ENCODE data around the gene DNAJB1.
"Not testable (repeated sequence)": the region's sequence is repeated elsewhere in the genome, so short reads cannot be mapped to it uniquely, and the experiment has no call there.

DNAJB1 gene

DNA sequence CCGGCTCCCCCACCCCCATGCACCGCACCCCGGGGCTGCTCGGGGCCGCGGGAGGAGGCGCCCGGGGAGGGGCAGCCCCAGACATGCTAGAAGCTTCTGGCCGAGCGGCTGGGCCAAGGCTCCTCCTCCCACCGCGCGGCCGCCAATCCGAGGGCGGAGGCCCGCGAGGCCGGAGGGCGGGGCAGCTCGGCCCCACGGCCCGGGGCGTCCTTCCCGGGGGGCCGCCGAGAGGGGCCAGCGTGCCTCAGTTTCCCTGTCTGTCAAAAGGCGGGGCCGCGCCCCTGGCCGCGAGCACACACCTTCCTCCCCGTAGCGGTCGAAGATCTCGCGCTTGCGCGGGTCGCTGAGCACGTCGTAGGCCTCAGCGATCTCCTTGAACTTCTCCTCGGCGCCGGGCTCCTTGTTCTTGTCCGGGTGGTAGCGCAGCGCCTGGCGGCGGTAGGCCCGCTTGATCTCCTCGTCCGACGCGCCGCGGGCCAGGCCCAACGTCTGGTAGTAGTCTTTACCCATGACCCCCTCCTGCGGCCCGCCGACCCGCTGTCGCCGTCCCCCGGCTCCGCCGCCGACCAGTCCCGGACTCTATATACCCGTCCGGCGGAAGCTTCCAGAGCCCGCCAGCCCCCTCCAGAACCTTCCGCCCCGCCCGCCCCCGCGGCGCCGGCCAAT lies at the start of gene DNAJB1:
DNAJB1 (minus strand) TSS at position 558 of the 666 bp plus-strand sequence; CDS start at position 510, 48 bp downstream.
- DNase-seq (ENCODE audit: low spot score): peak; percentile 64

DNA sequence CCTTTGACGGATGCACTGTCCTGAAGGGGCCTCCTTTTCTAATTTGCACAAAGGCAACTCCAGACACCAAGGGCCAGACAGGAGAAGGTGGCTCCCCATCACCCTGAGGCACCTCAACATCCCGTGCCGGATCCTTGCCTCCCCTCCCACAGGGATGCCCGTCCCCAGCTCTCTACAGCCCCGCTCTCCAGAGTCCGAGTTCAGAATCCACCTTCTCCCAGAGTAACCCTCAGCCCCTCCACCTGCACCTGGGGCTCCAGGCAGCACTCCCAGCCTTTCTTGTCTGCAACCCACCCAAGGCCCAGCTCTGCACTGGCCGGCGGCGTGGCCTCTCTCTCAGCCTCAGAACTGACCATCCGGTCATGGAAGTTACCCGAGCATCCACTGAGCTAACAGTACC lies 48.9 kb upstream of the DNAJB1 start:
- DNase-seq (ENCODE audit: low spot score): no peak

DNA sequence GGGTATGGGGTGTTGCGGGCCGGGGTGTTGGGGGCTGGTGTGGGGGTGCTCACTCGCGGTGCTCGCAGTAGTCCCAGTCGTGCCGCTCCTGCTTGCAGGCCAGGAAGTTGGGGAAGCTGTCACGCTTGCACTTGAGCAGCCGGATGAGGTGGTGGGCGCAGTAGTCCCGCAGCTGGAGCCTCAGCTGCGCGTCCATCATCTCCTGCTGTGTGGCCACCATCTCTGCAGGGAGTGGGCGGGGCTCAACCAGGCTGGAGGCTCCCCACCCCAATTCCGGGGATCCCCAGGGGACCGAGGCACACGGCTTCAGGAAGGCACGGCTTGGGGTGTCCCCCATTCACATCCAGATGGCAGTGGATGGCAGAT lies 48.5 kb upstream of the DNAJB1 start:
- no peak for DNase-seq (ENCODE audit: low spot score)

DNA sequence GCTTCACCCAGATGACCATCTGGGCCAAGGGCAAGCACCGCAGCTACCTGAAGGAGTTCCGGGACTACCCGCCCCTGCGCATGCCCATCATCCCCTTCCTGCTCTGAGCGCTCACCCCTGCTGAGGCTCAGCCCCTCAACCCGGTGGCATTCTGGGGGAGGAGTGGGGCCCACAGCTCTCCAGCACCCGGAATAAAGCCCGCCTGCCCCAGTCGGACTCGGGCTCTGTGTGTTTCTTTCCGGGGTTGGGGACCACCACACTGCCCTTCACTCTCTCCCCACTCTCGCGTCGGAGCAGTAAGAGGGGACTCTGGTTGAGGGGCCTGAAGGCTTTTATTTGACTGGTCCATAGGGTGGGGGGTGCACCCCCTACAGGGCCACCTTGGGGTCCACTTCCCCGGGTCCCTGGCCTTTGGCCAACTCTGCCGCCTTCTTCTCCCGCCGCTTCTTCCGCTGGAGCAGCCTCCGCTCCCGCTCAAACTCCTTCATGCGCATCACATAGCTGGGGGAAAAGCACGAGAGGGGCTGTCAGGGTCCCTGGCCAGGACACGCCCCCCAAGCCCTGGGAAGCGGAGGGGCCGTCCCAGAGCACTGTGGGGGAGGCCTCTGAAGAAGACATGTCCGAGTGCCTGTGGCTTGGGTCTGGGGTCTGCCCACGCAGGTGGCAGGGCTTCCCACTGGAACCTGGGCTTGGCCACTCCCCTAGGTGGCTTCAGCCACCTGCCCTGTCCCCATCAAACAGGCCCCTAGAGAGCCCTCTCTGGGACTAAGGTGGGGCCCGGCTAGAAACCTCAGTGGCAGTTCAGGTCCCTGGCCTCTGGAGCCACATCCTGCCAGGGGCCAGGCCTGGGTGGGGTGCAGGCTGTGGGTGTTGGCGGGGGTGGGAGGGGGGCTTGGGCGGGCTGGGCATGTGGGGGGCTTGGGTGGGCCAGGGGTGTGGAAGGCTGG lies 47.8 kb upstream of the DNAJB1 start:
- no peak for DNase-seq (ENCODE audit: low spot score)

DNA sequence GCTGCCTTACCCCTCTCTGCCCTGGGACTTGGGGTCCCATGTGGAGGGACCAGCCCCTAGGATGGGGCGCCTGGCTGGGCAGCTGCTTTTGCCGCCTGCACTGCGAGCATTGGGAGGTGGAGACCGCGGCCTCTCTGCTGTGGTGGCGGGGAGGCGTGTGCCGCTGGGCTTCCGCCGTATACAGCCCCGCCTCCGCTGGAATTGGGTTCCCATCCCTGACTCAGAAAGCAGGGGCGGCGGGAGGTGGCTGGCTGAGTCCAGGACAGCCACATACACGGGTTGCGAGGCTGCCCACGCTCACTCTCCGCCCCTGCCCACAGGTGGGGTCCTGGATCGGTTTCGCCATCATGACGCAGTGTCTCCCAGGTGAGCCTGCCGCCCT lies 47.1 kb upstream of the DNAJB1 start:
- no peak for DNase-seq (ENCODE audit: low spot score)

DNA sequence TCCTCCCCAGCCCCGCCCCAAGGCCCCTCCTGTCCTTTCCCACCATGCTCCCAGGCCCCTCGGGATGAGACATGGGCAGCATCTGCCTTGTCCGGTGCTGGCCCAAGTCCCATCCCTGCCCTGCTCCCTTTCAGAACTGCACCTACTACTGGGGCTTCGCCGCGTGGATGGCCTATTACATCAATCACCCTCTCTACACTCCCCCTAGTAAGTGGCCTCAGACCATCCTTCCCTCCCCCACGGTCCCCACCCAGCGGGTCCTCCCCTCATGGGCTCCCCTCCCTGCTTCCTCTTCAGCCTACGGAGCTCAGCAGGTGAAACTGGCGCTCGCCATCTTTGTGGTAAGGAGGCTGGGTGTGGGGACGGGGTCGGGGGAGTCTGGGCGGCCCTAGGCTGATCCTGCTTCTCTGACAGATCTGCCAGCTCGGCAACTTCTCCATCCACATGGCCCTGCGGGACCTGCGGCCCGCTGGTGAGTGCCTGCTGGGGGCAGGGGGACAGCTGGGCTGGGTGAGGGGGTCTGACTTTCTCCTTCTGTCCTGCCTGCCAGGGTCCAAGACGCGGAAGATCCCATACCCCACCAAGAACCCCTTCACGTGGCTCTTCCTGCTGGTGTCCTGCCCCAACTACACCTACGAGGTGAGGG lies 46.6 kb upstream of the DNAJB1 start:
- DNase-seq (ENCODE audit: low spot score): not testable (repeated sequence)

DNA sequence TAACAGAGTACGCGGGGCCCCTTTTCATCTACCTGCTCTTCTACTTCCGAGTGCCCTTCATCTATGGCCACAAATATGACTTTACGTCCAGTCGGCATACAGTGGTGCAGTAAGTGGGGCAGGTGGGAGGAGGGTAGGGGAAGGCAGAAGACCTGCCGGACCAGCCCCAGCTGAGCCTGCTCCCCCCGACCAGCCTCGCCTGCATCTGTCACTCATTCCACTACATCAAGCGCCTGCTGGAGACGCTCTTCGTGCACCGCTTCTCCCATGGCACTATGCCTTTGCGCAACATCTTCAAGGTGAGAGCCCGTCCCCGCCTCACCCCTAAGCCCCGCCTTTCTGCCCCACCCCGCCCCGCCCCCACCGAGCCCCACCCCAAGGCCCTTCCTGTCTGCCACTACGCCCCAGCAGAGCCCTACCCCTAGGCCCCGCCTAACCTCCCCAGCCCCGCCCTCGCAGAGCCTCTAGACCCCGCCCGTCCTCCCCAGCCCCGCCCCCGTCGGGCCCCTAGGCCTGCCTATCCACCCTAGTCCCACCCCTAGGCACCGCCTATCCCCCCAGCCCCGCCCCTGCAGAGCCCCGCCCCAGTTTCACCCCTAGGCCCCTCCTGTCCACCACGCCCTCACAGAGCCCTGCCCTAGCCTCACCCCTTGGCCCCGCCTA lies 45.9 kb upstream of the DNAJB1 start:
- no peak for DNase-seq (ENCODE audit: low spot score)

DNA sequence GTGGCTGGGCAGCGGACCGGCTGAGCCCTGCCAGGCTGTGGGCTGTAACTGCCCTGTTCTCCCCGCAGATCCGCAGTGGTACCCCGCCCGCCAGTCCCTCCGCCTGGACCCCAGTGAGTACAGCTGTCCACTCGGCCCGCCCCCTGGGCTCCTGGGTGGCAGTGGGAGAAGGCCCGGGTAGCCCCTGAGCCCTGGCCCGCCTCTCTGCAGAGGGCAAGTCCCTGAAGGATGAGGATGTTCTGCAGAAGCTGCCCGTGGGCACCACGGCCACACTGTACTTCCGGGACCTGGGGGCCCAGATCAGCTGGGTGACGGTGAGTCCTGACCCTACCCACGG lies 45.4 kb upstream of the DNAJB1 start:
- no peak for DNase-seq (ENCODE audit: low spot score)

DNA sequence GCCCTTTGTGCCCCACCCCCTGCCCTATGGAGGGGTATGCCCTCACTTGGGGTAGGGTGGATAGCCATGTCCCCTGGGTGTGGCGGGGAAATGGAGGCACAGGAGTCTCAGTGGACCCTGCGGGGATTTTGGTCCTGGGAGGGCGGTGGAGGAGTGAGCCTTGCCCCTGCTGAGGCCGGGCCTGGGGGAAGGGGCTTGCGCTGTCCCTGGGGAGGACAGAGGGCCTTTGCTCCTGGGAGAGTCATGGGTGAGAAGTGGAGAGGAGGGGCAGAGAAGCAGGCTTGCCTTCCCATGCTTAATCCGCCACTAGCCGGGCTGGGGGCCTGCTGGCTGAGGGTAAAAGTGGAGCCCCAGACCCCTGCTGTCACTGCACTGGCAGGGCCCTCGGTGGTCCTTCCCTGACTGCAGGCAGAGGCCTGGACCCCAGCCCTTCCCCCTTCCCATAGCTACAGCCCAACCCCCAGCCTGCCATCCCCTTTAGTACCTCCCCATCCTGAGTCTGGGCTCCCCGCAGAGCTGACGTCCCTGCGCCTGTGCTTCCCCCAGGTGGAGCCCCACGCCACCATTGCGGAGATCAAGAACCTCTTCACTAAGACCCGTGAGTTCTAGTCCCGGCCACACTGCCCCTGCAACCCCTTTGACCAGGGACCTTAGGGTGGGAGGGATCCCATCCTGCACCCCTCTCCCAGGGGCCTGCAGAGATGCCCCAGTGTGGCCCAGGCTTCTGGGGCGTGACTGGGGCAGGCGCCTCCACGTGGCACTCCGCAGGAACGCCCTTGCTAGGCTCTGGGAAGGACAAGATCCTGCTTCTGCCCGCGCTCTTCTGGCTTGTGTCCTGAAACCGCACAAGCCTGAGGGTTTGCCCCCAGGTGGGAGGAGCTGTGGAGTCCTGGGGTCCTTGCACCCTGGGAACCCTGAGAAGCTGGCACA lies 44.7 kb upstream of the DNAJB1 start:
- no peak for DNase-seq (ENCODE audit: low spot score)

DNA sequence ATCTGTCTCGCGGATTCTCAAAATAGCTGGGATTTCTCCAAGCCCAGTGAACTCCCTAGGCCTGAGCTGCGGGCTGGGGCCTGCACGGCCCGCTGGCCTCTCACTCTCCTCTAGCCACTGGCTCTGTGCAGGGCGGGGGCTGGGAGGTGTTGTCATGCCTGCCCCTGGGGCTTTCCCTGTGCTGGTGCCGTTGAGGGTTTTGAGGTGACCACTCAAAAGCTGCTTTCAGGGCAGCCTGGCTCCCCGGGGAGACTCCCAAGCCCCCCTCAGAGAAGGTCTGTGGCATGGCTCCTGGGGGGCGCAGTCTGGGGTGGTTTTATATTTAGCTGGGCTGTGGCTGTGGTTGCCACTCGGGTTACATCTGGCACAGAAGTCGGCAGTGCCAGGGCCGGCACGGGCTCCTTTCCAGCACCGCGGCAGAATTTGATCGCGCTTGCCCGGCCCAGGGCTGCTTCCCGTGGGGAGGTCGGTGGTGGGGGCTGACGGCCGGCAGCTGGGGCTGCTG lies 43.7 kb upstream of the DNAJB1 start:
- DNase-seq (ENCODE audit: low spot score): no peak

DNA sequence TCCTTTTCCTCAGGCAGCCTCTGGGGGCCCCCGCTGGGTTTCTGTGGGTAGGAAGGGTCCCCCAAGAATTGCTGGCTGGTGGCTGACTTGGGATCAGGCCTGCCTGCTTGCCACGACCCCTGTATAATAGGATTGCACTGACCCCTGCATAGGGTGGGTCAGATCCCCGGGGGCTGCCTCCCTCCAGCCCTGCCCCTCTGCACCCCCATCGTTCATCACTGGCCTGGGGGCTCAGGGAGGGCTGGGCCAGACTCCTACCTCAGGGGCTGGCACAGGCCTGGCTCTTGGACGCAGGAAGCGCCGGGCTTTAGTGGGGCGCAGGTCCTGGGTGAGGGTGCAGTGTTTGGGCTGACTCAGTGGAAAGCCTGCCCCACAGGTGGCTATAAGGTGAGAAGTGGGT lies 43.1 kb upstream of the DNAJB1 start:
- no peak for DNase-seq (ENCODE audit: low spot score)

DNA sequence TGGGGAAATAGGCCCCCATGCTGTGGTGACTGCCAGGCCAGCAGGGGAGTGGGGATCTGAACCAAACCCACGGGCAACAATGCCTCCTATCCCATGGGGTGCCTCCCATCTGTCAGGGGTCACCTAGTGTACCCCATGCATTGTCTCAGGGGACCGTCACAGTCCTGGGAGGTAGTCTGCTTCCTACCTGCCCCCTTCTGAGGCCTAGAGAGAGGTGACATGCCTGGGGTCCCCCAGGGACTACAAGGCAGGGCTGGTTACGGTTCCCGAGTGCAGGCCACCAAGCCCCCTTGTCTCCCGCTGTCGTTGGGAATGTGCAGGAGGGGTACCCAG lies 42.5 kb upstream of the DNAJB1 start:
- DNase-seq (ENCODE audit: low spot score): no peak

DNA sequence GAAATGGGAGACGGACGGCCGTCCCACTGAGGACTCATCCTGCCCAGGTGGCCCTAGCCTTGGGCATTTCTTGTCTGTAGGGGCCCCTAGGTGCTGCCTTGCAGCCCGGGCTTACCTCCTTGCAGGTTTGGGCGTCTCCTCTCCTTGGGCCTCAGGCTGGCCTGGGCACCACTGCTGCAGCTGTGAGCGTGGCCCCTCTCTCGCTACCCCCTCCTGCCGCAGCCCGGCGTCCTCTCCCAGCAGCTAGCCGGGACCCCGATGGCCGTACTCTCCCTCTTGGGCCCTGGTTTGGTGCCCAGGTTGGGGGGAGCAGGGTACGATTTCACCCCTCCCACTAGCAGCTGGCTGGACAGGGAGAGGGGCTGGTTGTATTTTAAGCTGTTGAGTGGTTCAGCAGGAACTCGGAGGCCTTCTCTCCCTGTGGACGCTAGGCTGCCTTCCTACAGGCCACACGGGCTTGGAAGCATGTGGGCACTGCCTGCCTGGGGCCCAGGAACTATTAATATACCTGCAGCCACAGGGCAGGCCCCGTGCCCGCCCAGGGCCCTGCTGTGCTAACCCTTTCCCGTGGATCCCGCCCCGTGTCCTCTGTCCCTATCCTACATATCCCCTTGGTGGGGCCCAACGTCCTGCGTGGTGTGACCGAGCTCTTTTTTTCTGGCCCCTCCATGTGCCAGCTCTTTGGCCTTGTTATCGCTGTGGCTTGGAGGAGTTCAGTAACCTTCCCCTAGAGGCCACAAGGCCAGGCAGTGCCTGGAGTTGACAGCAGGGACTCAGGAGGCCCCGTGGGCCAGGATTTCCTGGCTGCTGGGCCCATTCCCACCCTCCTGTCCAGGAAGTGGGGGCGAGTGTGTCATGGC lies 41.9 kb upstream of the DNAJB1 start:
- DNase-seq (ENCODE audit: low spot score): no peak

DNA sequence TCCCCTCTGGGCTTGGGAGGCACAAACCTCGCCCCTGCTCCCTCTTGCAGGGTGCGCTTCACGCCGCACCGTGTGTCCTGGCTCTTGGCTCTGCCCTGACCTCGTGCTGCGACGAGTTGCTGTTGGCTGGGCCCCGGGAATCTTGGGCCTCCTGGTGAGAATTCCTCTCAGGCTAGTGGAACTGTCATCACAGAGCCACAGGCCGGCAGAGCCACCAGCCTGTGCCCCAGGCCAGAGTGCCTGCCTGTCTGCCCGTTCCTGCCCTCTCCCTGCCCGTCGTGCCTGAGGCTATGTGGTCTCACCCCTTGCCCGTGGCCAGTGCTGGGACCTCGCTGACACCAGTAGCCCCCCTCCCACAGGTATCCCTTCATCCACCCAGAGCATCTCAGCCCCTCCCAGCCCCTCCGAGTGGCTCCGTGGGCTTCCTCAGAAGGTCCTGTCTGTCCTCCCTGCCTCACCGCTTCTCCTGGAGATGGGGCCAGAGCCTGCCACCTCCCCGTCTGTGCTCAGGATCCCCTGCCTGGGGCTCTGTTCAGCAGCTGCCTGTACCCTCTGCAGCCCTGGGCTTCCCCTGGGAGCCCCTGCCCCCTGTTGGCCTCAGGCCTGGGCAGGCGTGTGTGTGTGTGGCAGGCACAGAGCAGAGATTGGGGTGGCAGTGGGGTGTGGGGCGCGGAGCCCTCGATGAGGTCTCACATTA lies 40.3 kb upstream of the DNAJB1 start:
- no peak for DNase-seq (ENCODE audit: low spot score)

DNA sequence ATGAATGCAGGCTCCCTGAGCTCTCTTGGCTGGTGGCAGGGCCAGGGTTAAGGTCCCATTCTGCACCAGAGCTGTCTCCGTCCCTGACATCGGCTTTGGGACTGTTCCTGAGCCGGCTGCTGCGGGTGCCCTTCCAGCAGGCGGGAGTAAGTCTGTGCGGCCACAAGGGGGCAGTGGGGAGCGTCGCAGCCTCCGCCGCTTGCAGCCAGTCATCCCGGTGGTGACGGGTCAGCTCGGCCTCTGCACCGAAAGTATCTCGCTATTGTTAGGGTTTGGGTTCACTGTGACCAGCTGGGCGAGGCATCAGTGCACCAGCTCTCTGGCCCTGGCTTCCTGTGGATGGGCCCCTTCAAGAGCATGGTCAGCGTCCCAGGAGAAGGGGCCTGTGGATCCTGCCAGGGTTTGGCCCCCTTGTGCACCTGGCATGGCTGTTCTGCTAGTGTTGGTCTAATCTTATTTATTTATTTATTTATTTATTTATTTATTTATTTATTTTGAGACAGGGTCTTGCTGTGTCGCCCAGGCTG lies 38.5 kb upstream of the DNAJB1 start:
- DNase-seq (ENCODE audit: low spot score): peak; percentile 78

DNA sequence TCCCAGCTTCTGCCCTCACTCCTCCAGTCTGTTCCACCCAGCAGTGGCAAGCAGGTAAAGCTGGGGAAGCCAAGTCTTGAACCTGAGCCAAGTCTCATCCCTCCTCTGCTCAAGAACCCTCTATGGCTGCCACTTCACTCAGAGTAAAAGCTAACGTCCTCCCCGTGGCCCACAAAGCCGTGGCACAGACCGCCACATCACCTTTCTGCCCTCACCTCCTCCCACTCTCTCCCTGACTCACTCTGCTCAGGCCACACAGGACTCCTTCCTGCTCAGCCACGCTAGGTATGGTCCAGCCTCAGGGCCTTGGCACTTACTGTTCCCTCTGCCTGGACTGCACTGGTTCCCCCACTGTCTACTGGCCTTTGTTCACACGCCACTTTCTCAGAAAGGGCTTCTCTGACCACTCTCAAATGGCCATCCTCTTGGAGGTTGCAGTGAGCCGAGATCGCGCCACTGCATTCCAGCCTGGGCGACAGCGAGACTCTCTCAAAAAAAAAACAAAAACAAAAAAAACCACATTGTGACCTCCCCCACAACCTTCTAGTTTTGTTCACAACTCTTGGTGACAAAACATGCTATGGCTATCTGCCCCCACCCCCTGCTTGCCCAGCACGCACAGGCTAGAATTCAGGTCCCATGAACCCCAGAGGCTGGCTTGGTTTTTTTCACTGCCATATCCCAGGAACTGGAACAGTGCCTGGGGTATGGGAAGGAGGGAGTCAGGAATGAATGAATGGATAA lies 37.9 kb upstream of the DNAJB1 start:
- DNase-seq (ENCODE audit: low spot score): no peak

DNA sequence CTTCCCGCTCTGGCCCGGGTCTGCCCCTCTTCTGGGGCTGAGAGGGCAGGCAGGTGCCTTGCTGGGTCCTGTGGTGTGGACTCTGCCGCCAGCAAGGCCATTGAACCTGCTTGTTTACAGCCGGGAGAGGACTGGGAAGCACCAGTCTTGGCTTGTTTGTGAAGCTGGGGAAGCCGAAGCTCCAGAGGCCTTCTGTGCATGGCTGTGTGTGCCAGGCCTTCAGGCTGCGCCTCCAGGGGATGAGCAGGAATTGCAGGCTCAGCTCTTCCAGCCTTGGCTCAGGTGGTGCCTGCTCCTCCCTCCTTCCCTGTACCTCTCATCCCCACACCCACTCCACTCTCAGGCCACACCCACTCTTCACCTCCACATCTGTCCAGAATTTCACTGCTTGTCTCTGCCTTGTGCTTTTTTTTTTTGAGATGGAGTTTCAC lies 36.2 kb upstream of the DNAJB1 start:
- DNase-seq (ENCODE audit: low spot score): no peak

DNA sequence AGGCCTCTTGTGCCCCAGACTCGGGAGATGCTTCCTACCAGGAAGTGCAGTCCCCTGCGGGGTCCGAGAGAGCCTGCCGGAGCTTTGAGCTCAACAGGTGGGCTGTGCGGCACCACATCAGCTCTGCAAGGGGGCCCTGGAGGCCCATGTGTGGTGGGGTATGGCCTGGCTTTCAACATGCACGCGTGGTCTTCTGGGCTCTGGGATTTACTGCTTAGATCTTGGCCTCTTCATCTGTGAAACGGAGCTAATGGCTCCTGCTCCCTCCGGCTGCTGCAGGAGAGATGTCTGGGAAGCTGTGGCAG lies 35.7 kb upstream of the DNAJB1 start:
- DNase-seq (ENCODE audit: low spot score): no peak
